ENCODE results near the gene FKBP8. TPM values are rescaled to one million over a fixed set of nuclear protein-coding genes. Genes with fewer than 3 reads are reported as not detected.

FKBP8 gene
- total and polyA plus RNA-seq, 2 of the 4 experiments (the other 2 are of a cell fraction): 153 to 289 TPM

- Histone ChIP-seq H2AK9ac (replicated peaks; ENCODE audit: low read depth, low read length, poor library complexity) (no peak overlapping the region), H4K20me1 (ENCODE audit: insufficient read depth, low read length) (peaks cover 100% of the 10 kb centered on the region), H3K56ac (ENCODE audit: extremely low read depth, insufficient read depth, low read length) (no peak overlapping the region), H3K9me1 (ENCODE audit: insufficient read depth, low read length) (peaks cover 46% of the 10 kb centered on the region), H3K27me3 (ENCODE audit: control insufficient read depth, insufficient read depth, low read length) (no peaks in the 10 kb centered on the region), H2BK20ac (ENCODE audit: low read depth, low read length) (no peak overlapping the region), H4K8ac (ENCODE audit: low read depth in 2 of 2, low read length in 2 of 2) (no peak overlapping the region), H3K18ac (ENCODE audit: low read depth, low read length) (no peak overlapping the region), H3K27ac (ENCODE audit: insufficient read depth, low read length) (no peak overlapping the region), H2AK5ac (ENCODE audit: low read depth, low read length) (no peak overlapping the region), H2BK120ac (ENCODE audit: low read depth, low read length) (no peak overlapping the region), H3K79me1 (ENCODE audit: low read depth in 1 of 2, low read length in 2 of 2) (peaks cover 46 to 99% of the 10 kb centered on the region in 2 experiments), H3K9me3 (ENCODE audit: control insufficient read depth, insufficient read depth, low read length) (no peaks in the 10 kb centered on the region), H3K4me2 (ENCODE audit: low read depth, low read length) (no peak overlapping the region), H3K9ac (ENCODE audit: low read depth, low read length) (no peak overlapping the region), H3K4me1 (ENCODE audit: control insufficient read depth, insufficient read depth, low read length) (peaks cover 34% of the 10 kb centered on the region), H3K14ac (replicated peaks; ENCODE audit: low read depth, low read length) (no peak overlapping the region), H3K36me3 (ENCODE audit: control insufficient read depth, insufficient read depth, low read length) (no peaks in the 10 kb centered on the region), H3K4me3 (ENCODE audit: insufficient read depth, low read depth, low read length) (no peak overlapping the region), H2BK15ac (ENCODE audit: low read depth, low read length) (no peak overlapping the region), H4K5ac (ENCODE audit: low read depth, low read length) (no peak overlapping the region), H4K91ac (ENCODE audit: insufficient read depth, low read depth, low read length) (no peak overlapping the region), H2AFZ (replicated peaks; ENCODE audit: low read length, poor library complexity) (no peak overlapping the region), H3K23ac (ENCODE audit: low read depth, low read length) (no peak overlapping the region), H2BK5ac (ENCODE audit: low read depth, low read length, poor library complexity, severe bottlenecking) (no peak overlapping the region), H3K4ac (ENCODE audit: low read depth, low read length) (no peak overlapping the region)
- ChIA-PET CTCF (no interaction called here), POLR2A (ENCODE audit: unreplicated experiment) (no interaction called here)
- DNase-seq (no peak), ATAC-seq (ENCODE audit: low read depth) (no peak)
- in situ Hi-C loops (cut with MboI; ENCODE audit: low sequenced_read_pairs): no loop called here
- TF ChIP-seq SMC3 (IDR thresholded peaks at IDR 0.05; ENCODE audit: low read depth, low read length): no peak
- no peak for TF ChIP-seq MAFK (IDR thresholded peaks at IDR 0.05; ENCODE audit: low read depth, low read length)
- TF ChIP-seq MAZ (IDR thresholded peaks at IDR 0.05; ENCODE audit: borderline replicate concordance, low read depth, low read length): no peak
- TF ChIP-seq RAD21 (IDR thresholded peaks at IDR 0.05; ENCODE audit: low read length): no peak
- TF ChIP-seq FOS (IDR thresholded peaks at IDR 0.05; ENCODE audit: low read depth, low read length): no peak
- TF ChIP-seq USF2 (IDR thresholded peaks at IDR 0.05; ENCODE audit: low read depth, low read length): no peak
- TF ChIP-seq MXI1 (IDR thresholded peaks at IDR 0.05; ENCODE audit: borderline replicate concordance, low read depth, low read length): no peak
- TF ChIP-seq CHD1 (IDR thresholded peaks at IDR 0.05; ENCODE audit: low read depth, low read length): no peak
- no peak for TF ChIP-seq POLR2A (IDR thresholded peaks at IDR 0.05; ENCODE audit: low read depth, low read length)
- no peak for TF ChIP-seq ELK1 (IDR thresholded peaks at IDR 0.05; ENCODE audit: borderline replicate concordance, low read depth, low read length)
- TF ChIP-seq NFE2L2 (IDR thresholded peaks at IDR 0.05; ENCODE audit: low read depth, low read length): no peak
- TF ChIP-seq RCOR1 (IDR thresholded peaks at IDR 0.05; ENCODE audit: insufficient replicate concordance, low read length): no peak
- no peak for TF ChIP-seq RFX5 (IDR thresholded peaks at IDR 0.05; ENCODE audit: low read depth, low read length)
- TF ChIP-seq, protein P1, sequence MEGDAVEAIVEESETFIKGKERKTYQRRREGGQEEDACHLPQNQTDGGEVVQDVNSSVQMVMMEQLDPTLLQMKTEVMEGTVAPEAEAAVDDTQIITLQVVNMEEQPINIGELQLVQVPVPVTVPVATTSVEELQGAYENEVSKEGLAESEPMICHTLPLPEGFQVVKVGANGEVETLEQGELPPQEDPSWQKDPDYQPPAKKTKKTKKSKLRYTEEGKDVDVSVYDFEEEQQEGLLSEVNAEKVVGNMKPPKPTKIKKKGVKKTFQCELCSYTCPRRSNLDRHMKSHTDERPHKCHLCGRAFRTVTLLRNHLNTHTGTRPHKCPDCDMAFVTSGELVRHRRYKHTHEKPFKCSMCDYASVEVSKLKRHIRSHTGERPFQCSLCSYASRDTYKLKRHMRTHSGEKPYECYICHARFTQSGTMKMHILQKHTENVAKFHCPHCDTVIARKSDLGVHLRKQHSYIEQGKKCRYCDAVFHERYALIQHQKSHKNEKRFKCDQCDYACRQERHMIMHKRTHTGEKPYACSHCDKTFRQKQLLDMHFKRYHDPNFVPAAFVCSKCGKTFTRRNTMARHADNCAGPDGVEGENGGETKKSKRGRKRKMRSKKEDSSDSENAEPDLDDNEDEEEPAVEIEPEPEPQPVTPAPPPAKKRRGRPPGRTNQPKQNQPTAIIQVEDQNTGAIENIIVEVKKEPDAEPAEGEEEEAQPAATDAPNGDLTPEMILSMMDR (conservative IDR thresholded peaks at IDR 0.05; ENCODE audit: low read depth, low read length): no peak
- TF ChIP-seq BHLHE40 (IDR thresholded peaks at IDR 0.05; ENCODE audit: low read depth, low read length): no peak
- dilution Hi-C loops (cut with HindIII; ENCODE audit: low sequenced_read_pairs, unreplicated experiment): no loop called here
- intact Hi-C loops (cut with micrococcal nuclease): no loop called here
- BruUV-seq (replicated peaks): no TSS peak
- 73% methylated on average over 3 of the region's 6 CpGs; no CpG with 5 or more reads in 1 of the 2 experiments for WGBS, 2 experiments (ENCODE audit: extremely low coverage in 2 of 2, insufficient read length in 1 of 2)
Observed at GRCh38 chr19:18490728-18491127, 52.6 kb downstream of the FKBP8 start.

Measured in IMR-90 (cell line).